IPS-11a (cell line): Measurements from ENCODE around the gene RNF187.
A peak's percentile ranks its signal among the peaks of the same experiment; 100 is the strongest.

Experiments used
- H3K4me3 ChIP-seq: one replicate; pipeline ENCODE4 v1.5.1; 2013; ENCODE audit warnings: low read depth, low read length, control low read depth

RNF187 gene

GRCh38 chr1:228487336-228488124 is at the start of gene RNF187:
Gene RNF187, plus strand, starts transcription at chr1:228487382.
- peak within 1 kb of the TSS; percentile 94 for H3K4me3 ChIP-seq

GRCh38 chr1:228437424-228437962 is 49.7 kb upstream of the RNF187 start:
- no peak overlapping the region for H3K4me3 ChIP-seq

GRCh38 chr1:228438266-228438665 is 48.9 kb upstream of the RNF187 start:
- no peak overlapping the region for H3K4me3 ChIP-seq

GRCh38 chr1:228440761-228441500 is 46.3 kb upstream of the RNF187 start:
- no peak overlapping the region for H3K4me3 ChIP-seq

- H3K4me3 ChIP-seq: no peak overlapping the region
These were observed 43.8 kb upstream of the RNF187 start for GRCh38 chr1:228443395-228443794.

GRCh38 chr1:228445490-228445842 is 41.7 kb upstream of the RNF187 start:
- H3K4me3 ChIP-seq: peak overlapping the region; percentile 44

- peak overlapping the region; percentile 44 for H3K4me3 ChIP-seq
These were observed 41.1 kb upstream of the RNF187 start for GRCh38 chr1:228445843-228446650.

GRCh38 chr1:228446852-228447251 is 40.3 kb upstream of the RNF187 start:
- no peak overlapping the region for H3K4me3 ChIP-seq

- H3K4me3 ChIP-seq: no peak overlapping the region
These were observed 38.8 kb upstream of the RNF187 start for GRCh38 chr1:228448372-228448771.

GRCh38 chr1:228450200-228450599 is 37.0 kb upstream of the RNF187 start:
- H3K4me3 ChIP-seq: no peak overlapping the region

GRCh38 chr1:228452194-228453021 is 34.8 kb upstream of the RNF187 start:
- H3K4me3 ChIP-seq: no peak overlapping the region

- no peak overlapping the region for H3K4me3 ChIP-seq
These were observed 34.1 kb upstream of the RNF187 start for GRCh38 chr1:228453022-228453560.

GRCh38 chr1:228453614-228454013 is 33.6 kb upstream of the RNF187 start:
- no peak overlapping the region for H3K4me3 ChIP-seq

GRCh38 chr1:228454238-228454637 is 32.9 kb upstream of the RNF187 start:
- H3K4me3 ChIP-seq: no peak overlapping the region

GRCh38 chr1:228455715-228456114 is 31.5 kb upstream of the RNF187 start:
- H3K4me3 ChIP-seq: no peak overlapping the region

- H3K4me3 ChIP-seq: peak overlapping the region; percentile 78
These were observed 30.7 kb upstream of the RNF187 start for GRCh38 chr1:228456252-228457016.

- H3K4me3 ChIP-seq: peak overlapping the region; percentile 78
These were observed 30.2 kb upstream of the RNF187 start for GRCh38 chr1:228457017-228457395.

GRCh38 chr1:228457396-228458176 is 29.6 kb upstream of the RNF187 start:
- H3K4me3 ChIP-seq: peak overlapping the region; percentile 78
